HL-60/S4 treated with retinoic acid at 250 ng/mL for 4 days and 3 days (cell line): ENCODE results near the gene VHLL.

Experiments used
- in situ Hi-C: fragments of 300-500 bp; cut with MboI; formaldehyde crosslinking; loops from 2 replicates; pipeline ENCODE4 v1.7.0; 2022; ENCODE audit warnings: low sequenced_read_pairs

The VHLL gene

GRCh38 chr1:156291226-156292061 lies 7.7 kb downstream of the VHLL start:
- in situ Hi-C loops, result no loop called here

- in situ Hi-C loops, result no loop called here
Measured at GRCh38 chr1:156289857-156290256, 9.2 kb downstream of the VHLL start.

GRCh38 chr1:156286061-156286460 lies 13.0 kb downstream of the VHLL start:
- in situ Hi-C loops, result no loop called here

DNA sequence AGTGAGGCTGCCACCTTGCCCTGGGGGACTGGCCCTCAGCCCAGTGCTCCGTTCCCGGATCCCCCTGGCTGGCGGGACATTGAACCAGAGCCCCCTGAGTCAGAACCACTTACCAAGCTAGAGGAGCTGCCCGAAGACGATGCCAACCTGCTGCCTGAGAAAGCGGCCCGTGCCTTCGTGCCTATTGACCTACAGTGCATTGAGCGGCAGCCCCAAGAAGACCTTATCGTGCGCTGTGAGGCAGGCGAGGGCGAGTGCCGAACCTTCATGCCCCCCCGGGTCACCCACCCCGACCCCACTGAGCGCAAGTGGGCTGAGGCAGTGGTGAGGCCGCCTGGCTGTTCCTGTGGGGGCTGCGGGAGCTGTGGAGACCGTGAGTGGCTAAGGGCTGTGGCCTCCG lies 13.7 kb downstream of the VHLL start:
- in situ Hi-C loops, result no loop called here

DNA sequence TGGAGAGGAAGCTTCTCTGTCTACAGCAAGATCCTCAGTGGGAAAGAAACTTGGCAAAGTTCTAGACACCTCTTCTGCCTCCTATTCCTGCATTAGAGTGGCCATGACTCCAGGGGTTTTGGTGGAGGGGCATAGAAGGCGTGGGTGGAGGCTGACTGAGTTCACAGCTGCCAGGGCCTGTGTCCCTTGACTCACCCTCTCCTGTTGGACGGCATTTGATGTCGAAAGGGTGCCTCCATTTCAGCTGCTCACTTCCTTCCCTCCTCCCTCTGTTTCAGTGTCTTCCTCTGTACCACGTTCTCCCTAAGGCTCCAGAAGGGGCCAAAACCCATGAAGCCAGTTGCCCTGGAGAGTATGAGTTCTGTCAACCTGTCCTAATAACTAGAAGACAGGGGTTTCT lies 14.3 kb downstream of the VHLL start:
- in situ Hi-C loops, result no loop called here

DNA sequence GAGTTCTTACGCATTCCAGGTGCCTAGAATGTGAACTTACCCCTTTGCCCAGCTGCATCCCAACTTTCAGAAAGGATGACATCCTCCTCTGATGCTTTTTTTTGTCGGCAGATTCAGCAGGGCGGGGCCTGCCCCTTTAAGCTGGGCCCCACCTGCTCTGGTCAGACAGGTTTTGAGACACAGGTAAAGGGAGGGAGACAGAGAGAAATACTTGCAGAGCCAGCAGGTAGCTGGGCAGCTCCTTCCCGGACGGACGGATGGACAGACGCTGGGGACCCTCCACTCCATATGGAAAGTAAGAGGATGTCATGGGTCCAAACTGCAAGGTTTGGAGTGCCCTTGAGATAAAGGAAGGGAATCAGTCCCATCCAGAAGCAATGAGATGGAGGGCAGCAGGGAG lies 15.0 kb downstream of the VHLL start, which contains the start of gene TMEM79:
TMEM79 (plus strand) TSS at position 214 of the 400 bp plus-strand sequence. CDS start 902 bp downstream, outside the sequence.
- in situ Hi-C loops, result no loop called here

GRCh38 chr1:156283521-156283920 lies 15.6 kb downstream of the VHLL start:
- in situ Hi-C loops, result no loop called here

DNA sequence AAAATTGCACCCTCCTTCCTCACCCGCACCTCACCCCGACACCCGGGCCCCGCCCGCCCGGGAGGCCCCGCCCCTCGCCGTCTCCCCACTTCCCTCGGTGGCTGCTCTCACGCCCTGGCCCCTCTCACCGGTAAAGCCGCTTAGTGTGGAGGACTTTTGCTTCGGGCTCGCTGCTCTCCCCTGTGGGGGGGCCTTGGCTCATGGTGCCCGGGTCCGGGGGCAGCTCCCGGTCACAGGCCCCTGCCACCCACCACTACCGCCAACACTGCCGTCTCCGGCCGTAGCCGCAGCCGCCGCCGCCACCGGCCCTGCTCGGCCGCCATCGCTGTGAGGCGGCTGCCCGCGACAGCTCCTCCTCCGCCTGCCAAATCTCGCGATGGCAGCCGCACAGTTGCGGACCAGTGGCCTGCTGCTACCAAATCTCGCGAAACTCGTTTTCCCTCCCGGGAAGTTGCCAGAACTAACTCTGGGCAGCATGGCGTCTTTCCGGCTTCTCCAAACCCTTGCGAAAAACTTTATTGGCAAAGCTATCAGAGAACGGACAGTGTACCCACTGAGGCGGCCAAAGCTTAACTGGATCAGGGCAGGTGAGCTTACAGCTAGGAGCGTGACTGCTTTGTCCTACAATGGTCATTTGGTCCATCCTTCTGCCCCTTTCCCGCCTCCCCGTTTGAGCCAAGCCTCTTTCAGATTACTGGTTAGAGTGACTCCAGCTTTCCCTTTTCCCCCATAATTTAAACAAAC lies 16.5 kb downstream of the VHLL start, which contains the start of gene SMG5:
SMG5 (minus strand) TSS at position 347 of the 744 bp plus-strand sequence; CDS start at position 202, 145 bp downstream.
- in situ Hi-C loops, result no loop called here

GRCh38 chr1:156281693-156282478 lies 17.2 kb downstream of the VHLL start:
- in situ Hi-C loops, result no loop called here

DNA sequence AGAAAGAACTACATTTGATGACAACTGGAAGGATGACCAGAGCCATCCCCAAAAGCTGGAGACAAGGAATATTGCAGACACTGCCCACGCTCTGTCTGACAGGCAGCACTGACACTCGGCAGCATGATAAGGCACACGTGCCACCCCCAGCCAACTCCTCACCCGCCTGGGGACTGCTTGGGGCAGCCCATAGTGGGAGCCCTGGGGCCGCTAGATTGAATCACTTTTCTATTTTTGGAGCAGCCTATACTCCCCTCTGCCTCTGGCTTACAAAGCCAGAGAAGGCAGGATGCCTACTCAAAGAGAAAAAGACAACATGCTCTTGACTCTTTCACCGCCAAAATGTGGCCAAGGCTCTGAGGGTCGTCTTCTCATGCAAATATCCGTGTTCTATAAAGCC lies 17.8 kb downstream of the VHLL start:
- in situ Hi-C loops, result no loop called here

DNA sequence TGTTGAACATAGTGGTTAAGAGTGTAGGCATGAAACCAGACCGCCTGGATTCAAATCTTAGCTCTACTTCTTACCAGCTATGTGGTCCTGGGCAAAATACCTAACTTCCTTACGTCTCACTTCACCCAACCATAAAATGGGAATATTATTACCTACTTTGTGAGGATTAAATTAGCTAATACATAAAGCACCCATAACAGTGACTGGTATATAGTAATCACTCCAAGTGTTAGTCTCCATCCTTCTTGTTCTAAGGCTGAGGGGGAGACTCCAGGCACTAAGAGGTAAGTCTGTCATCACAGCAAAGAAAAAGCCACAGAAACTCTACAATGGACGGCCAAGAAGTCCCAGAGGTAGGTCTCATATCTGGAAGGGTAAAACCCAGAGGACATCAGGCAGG lies 19.3 kb downstream of the VHLL start:
- in situ Hi-C loops, result no loop called here

DNA sequence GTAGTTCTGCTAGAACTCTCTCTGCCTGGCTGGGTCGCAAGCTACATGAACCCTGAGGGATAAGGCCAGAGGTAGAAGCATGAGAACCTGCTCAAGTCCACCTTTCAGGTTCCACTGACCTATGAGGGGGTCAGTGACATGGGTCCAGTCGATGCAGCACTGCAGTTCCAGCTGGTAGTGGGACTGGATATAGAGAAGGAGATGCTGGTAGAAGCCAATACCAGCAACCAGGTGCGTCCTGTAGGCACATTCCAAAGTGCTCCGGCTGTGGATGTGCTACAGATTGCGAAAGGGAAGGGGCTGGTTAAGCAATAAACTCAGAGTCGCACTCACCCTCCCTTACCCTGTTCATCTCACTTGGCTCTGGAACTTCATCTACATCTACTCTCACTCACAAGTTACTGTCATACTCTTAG lies 22.1 kb downstream of the VHLL start:
- in situ Hi-C loops, result no loop called here

DNA sequence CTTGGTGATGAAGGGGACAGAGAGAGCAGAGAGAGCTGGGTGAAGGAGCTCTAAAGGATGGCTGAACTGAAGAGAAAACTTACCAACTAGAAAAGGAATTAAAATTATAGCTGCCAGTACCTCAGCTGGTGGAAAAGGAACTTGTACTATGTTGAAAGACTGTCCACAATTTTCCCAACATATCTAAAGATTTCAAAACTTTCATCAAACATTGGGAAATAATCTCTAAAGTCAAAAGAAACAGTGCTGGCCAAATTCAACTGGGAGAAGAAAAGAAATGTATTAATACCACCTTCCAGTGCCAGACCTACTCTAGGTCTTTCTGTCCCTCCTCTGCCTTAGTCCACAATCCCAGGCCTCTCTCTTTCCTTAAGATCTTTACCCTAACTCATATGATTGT lies 22.6 kb downstream of the VHLL start:
- in situ Hi-C loops, result no loop called here

- in situ Hi-C loops, result no loop called here
Measured at GRCh38 chr1:156270314-156270713, 28.8 kb downstream of the VHLL start.

- in situ Hi-C loops, result no loop called here
Measured at GRCh38 chr1:156268336-156268735, 30.8 kb downstream of the VHLL start.

DNA sequence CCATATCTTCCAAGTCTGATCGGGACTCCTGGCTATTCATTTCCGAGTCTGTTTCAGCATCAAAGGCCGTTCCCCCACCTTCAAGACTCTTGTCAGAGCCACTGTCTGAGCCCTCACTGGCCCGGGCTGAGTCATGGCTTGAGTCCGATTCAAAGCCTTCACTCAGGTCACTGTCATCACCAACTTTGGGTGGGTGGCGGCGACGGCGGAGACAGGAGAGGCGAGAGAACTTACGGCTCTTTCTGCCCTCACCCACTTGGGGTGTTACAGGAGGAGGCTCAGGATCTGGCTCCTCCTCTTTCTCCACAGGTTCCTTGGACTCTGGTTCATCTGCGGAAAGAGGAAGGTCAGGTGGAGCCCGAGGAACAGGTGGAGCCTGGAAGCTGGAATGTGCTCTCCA lies 33.1 kb downstream of the VHLL start:
- in situ Hi-C loops, result no loop called here

- in situ Hi-C loops, result no loop called here
Measured at GRCh38 chr1:156263288-156263655, 35.8 kb downstream of the VHLL start.

GRCh38 chr1:156262461-156263287 lies 36.4 kb downstream of the VHLL start:
- in situ Hi-C loops, result no loop called here

- in situ Hi-C loops, result no loop called here
Measured at GRCh38 chr1:156260896-156261295, 38.2 kb downstream of the VHLL start.

DNA sequence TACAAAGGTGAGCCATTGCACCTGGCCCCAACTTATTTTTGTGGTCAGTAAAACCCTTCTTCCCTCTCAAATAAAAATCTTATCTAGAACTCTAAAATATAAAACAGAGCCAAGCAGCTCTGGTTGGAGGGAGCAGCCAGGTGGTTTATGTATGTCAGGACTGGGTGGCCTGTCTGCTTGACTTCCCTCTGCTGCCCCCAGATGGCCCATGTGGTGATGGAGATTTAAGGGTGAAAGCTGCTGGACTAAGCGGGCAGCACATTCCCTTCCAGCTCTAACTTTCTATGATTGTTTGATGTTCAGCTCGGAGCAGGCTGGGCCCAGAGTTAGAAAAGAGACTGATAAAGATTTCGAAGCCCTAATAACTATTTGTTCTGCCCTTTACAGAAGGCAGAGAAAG lies 39.3 kb downstream of the VHLL start:
- in situ Hi-C loops, result no loop called here
